GM12878 (cell line): Measurements from ENCODE around the gene NFATC2. TPM values are rescaled to one million over a fixed set of nuclear protein-coding genes. Genes with fewer than 3 reads are reported as not detected.

Experiments used
- ATAC-seq: fragments of 200-7000 bp; cut with Tn5 transposase; 3 replicates; pipeline ENCODE4 v1.9.1; 2020; ENCODE audit warnings: mild to moderate bottlenecking, moderate library complexity
- BruUV-seq: library from RNA; stranded (reverse); fragments of 400-500 nt; replicated peaks from 2 replicates; lab custom pipeline; 2021; lab: Mats Ljungman, UMichigan
- CTCF ChIA-PET: fragments of 300-600 bp; sonication (Branson Sonifier 250); formaldehyde crosslinking; extraction: SDS; loops from one replicate; lab custom pipeline; 2021; ENCODE audit warnings: inconsistent platforms; lab: Yijun Ruan, JAX
- POLR2A ChIA-PET: fragments of 350-600 bp; formaldehyde crosslinking; extraction: SDS; loops from one replicate; lab custom pipeline; 2021; ENCODE audit warnings: inconsistent platforms; lab: Charles Lee
- RAD21 ChIA-PET: fragments of 300-600 bp; sonication (Branson Sonifier 250); formaldehyde crosslinking; loops from one replicate; lab custom pipeline; 2023; ENCODE audit warnings: antibody characterized with exemption; ENCODE audit not compliant: unreplicated experiment; lab: Charles Lee
- SMC1A ChIA-PET: fragments of 300-600 bp; sonication (Branson Sonifier 250); formaldehyde crosslinking; loops from one replicate; lab custom pipeline; 2023; ENCODE audit not compliant: unreplicated experiment, uncharacterized antibody; lab: Charles Lee
- DNase-seq: peaks from one replicate; pipeline ENCODE4 v3.0.0-alpha.2; 2011; ENCODE audit warnings: low read depth, low spot score
- FAIRE-seq: peaks from 3 replicates; lab custom pipeline; 2011; peaks lifted over from hg19 to GRCh38; lab: Jason Lieb, UNC
- H2AFZ ChIP-seq: 2 replicates; pipeline ENCODE4 v1.6.0; 2011; ENCODE audit warnings: low read depth, low read length, control low read depth; ENCODE audit not compliant: control insufficient read depth
- H3K27ac ChIP-seq: 2 replicates; pipeline ENCODE4 v1.5.1; 2011; ENCODE audit warnings: control low read depth; ENCODE audit not compliant: control insufficient read depth, insufficient read depth
- H3K27me3 ChIP-seq, 2 experiments: replicated peaks in 1 of 2; 2 replicates each; pipeline versions ENCODE4 v1.6.0 to v1.6.1; 2011; ENCODE audit warnings: low read length in 1 of 2; ENCODE audit not compliant: control insufficient read depth in 2 of 2, insufficient read depth in 2 of 2
- H3K36me3 ChIP-seq, 2 experiments: 2 replicates each; pipeline ENCODE4 v1.5.1; 2011; ENCODE audit warnings: low read length in 1 of 2; ENCODE audit not compliant: control insufficient read depth in 2 of 2, insufficient read depth in 2 of 2
- H3K4me1 ChIP-seq: 2 replicates; pipeline ENCODE4 v1.6.1; 2011; ENCODE audit warnings: mild to moderate bottlenecking, low read length, moderate library complexity, mixed read lengths; ENCODE audit not compliant: control insufficient read depth, insufficient read depth
- H3K4me2 ChIP-seq: 2 replicates; pipeline ENCODE4 v1.6.0; 2011; ENCODE audit warnings: control low read depth; ENCODE audit not compliant: control insufficient read depth, insufficient read depth
- H3K4me3 ChIP-seq: fragments of 200-600 bp; sonication (generic); 2 replicates; pipeline ENCODE4 v1.5.1; 2016
- H3K79me2 ChIP-seq: 2 replicates; pipeline ENCODE4 v1.6.0; 2011; ENCODE audit warnings: low read length; ENCODE audit not compliant: control insufficient read depth, insufficient read depth
- H3K9ac ChIP-seq: 2 replicates; pipeline ENCODE4 v1.8.0; 2011; ENCODE audit warnings: low read length, control low read depth, mixed read lengths; ENCODE audit not compliant: control insufficient read depth, insufficient read depth
- H3K9me3 ChIP-seq: replicated peaks from 3 replicates; pipeline ENCODE4 v1.5.1; 2011; ENCODE audit warnings: mild to moderate bottlenecking, low read length; ENCODE audit not compliant: control insufficient read depth, insufficient read depth
- H4K20me1 ChIP-seq: 2 replicates; pipeline ENCODE4 v1.6.0; 2011; ENCODE audit not compliant: control insufficient read depth, insufficient read depth
- ETV6 ChIP-seq, 2 experiments: fragments of 450-650 bp in 1 of 2; IDR thresholded peaks in 1 of 2; conservative IDR thresholded peaks in 1 of 2; 2 replicates each; pipeline ENCODE4 v1.6.1; 2014; ENCODE audit warnings: antibody characterized with exemption in 1 of 2, borderline replicate concordance in 1 of 2, low read depth in 1 of 2, mild to moderate bottlenecking in 1 of 2, moderate library complexity in 1 of 2
- HDAC6 ChIP-seq: fragments of 200-600 bp; sonication (generic); IDR thresholded peaks from one replicate; pipeline ENCODE4 v1.8.0; 2017; ENCODE audit warnings: antibody characterized with exemption; ENCODE audit not compliant: unreplicated experiment
- JUNB ChIP-seq: IDR thresholded peaks from 2 replicates; pipeline ENCODE4 v1.6.1; 2016; ENCODE audit warnings: antibody characterized with exemption, mild to moderate bottlenecking
- JUND ChIP-seq: IDR thresholded peaks from 2 replicates; pipeline ENCODE4 v1.6.1; 2012; ENCODE audit warnings: low read depth, mild to moderate bottlenecking, low read length, improper control_type of control experiment, moderate library complexity
- LARP7 ChIP-seq: fragments of 450-650 bp; IDR thresholded peaks from 2 replicates; pipeline ENCODE4 v1.6.1; 2017; ENCODE audit warnings: mild to moderate bottlenecking
- PML ChIP-seq: IDR thresholded peaks from 2 replicates; pipeline ENCODE4 v1.6.1; 2012; ENCODE audit warnings: low read length, inconsistent platforms
- SRF ChIP-seq, 2 experiments: IDR thresholded peaks; 2 replicates each; pipeline ENCODE4 v1.6.1; 2011; ENCODE audit warnings: low read depth in 2 of 2, low read length in 2 of 2, mild to moderate bottlenecking in 1 of 2, moderate library complexity in 1 of 2
- WGBS: methylation state at CpG from one replicate; pipeline ENCODE4 v1.1.6; 2016; ENCODE audit warnings: low lambda C conversion rate; ENCODE audit not compliant: insufficient replicate concordance, insufficient coverage; ENCODE audit errors: missing lambda C conversion rate; 5-methylcytosine and 5-hydroxymethylcytosine counted together
- in situ Hi-C: fragments of 300-500 bp; cut with MboI; formaldehyde crosslinking; loops from 9 replicates; pipeline ENCODE4 v1.14.3; 2018; ENCODE audit warnings: mixed read lengths
- intact Hi-C: fragments of 100-400 bp; cut with micrococcal nuclease; formaldehyde crosslinking; loops from one replicate; pipeline ENCODE4 v1.14.2; 2022; ENCODE audit not compliant: unreplicated experiment
- polyA plus RNA-seq, 11 experiments: library from polyadenylated mRNA; depleted of rRNA in 4 of 11; unstranded in 6 of 11; stranded (reverse) in 5 of 11; fragments of >200 nt; fragmentation: Nextera tagmentation in 4 of 11; fragmentation: Illumina TruSeq in 1 of 11; extraction: Ambion mirVana in 4 of 11; extraction: Trizol in 1 of 11; gene quantifications; 1 replicate in 1 of 11; 2 replicates in 10 of 11; pipeline versions ENCODE4 v1.2.1 to v1.2.3, GENCODE V29; 2011 to 2016; ENCODE audit warnings: inconsistent platforms in 2 of 11, missing spikeins in 2 of 11, low read depth in 1 of 11
- total RNA-seq, 4 experiments: library from RNA; depleted of rRNA in 3 of 4; stranded (reverse); fragments of >200 nt in 3 of 4; fragmentation: Illumina TruSeq in 1 of 4; extraction: Trizol in 1 of 4; gene quantifications; 2 replicates each; pipeline versions ENCODE4 v1.2.1 to v1.2.3, GENCODE V29; 2013 to 2021
- TF ChIP-seq, protein P1 (sequence below): fragments of 150-350 bp; IDR thresholded peaks from 2 replicates; pipeline ENCODE4 v1.6.1; 2014; ENCODE audit warnings: mild to moderate bottlenecking, low read depth, low read length
- TF ChIP-seq, protein P2 (sequence below): IDR thresholded peaks from 2 replicates; pipeline ENCODE4 v1.6.1; 2012; ENCODE audit warnings: low read depth, low read length, improper control_type of control experiment
- TF ChIP-seq, protein P3 (sequence below): fragments of 450-650 bp; IDR thresholded peaks from 2 replicates; pipeline ENCODE4 v1.6.1; 2017; ENCODE audit warnings: mild to moderate bottlenecking, low read depth, inconsistent platforms; ENCODE audit not compliant: poor library complexity, severe bottlenecking

Gene NFATC2
- total and polyA plus RNA-seq, 10 of the 15 experiments (the other 5 are each of a cell fraction or from before 2014, with no cell fraction given), result 3.3 to 20.0 (median 7.3) TPM

DNA sequence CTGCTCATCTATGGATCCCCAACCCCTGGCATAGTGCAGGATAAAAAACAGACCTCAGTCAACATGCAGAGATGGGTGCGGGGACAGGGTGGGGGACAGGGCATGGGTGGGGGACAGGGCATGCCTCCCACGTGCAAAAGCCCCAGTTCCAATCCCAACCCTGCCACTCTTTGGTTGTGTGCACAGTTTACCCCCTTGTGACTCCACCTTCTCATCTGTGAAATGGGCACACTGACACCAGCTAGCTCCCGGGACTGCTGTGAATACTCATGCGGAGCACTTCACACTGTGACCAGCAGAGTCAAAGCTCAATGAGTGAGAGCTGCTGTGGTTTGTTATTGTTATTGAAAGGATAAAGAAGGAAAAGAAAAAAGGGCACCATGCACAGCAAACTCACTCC, 69.3 kb downstream of the NFATC2 start:
- no TSS peak for BruUV-seq
- H3K36me3 ChIP-seq, result peaks cover 14% of the 10 kb centered on the region in 2 experiments

DNA sequence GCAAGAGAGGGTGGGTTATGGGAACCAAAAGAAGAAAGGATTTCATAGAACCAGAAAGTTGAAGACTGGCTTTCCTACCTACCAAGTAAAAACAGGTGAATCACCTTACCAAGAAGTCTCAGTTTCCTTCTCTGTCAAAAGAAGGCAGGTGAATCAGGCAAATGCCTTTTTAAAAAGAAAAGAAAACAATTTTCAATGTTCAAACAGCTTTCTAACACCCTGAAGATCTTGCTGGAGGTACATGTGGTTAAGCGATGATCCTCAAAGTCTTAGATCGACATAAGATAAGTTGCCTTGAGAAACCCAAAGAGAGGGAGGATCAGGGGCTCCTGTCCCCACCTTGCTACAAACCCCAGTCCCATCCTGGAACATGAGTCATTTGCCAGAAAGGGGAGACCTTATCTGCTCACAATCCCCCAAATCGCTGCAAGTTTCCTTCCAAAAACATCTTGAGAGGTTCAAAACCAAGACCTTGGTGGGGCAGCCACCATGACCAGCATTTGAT, 71.6 kb downstream of the NFATC2 start:
- H4K20me1 ChIP-seq, result no peaks in the 10 kb centered on the region
- ATAC-seq, result no peak
- SMC1A ChIA-PET, result interaction anchor here (1.2 kb wide), 1 partner anchor 54 kb away, joined by 3 read pairs; no protein-coding TSS in a partner anchor
- H3K27ac ChIP-seq, result no peak overlapping the region
- no peaks in the 10 kb centered on the region for H3K79me2 ChIP-seq
- DNase-seq, result no peak
- FAIRE-seq, result no peak
- POLR2A ChIA-PET, result no interaction called here
- H3K9me3 ChIP-seq, result no peaks in the 10 kb centered on the region
- intact Hi-C loops, result no loop called here
- H3K4me1 ChIP-seq, result no peaks in the 10 kb centered on the region
- no peak overlapping the region for H2AFZ ChIP-seq
- H3K4me3 ChIP-seq, result no peak overlapping the region
- RAD21 ChIA-PET, result no interaction called here
- H3K27me3 ChIP-seq, result no peaks in the 10 kb centered on the region
- CTCF ChIA-PET, result no interaction called here
- in situ Hi-C loops, result no loop called here
- 85% methylated on average over 3 of the region's 3 CpGs for WGBS
- no TSS peak for BruUV-seq
- H3K4me2 ChIP-seq, result no peak overlapping the region
- no peak overlapping the region for H3K9ac ChIP-seq
- H3K36me3 ChIP-seq, result peaks cover 14 to 16% of the 10 kb centered on the region in 2 experiments
- TF ChIP-seq, protein P1, sequence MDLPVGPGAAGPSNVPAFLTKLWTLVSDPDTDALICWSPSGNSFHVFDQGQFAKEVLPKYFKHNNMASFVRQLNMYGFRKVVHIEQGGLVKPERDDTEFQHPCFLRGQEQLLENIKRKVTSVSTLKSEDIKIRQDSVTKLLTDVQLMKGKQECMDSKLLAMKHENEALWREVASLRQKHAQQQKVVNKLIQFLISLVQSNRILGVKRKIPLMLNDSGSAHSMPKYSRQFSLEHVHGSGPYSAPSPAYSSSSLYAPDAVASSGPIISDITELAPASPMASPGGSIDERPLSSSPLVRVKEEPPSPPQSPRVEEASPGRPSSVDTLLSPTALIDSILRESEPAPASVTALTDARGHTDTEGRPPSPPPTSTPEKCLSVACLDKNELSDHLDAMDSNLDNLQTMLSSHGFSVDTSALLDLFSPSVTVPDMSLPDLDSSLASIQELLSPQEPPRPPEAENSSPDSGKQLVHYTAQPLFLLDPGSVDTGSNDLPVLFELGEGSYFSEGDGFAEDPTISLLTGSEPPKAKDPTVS, result no peak
- TF ChIP-seq JUND, result no peak
- TF ChIP-seq ETV6 (conservative IDR thresholded peaks at IDR 0.05 in 1 of 2, IDR thresholded peaks at IDR 0.05 in 1 of 2; ENCODE audit: borderline replicate concordance in 1 of 2, low read depth in 1 of 2), result no peak
- TF ChIP-seq, protein P2, sequence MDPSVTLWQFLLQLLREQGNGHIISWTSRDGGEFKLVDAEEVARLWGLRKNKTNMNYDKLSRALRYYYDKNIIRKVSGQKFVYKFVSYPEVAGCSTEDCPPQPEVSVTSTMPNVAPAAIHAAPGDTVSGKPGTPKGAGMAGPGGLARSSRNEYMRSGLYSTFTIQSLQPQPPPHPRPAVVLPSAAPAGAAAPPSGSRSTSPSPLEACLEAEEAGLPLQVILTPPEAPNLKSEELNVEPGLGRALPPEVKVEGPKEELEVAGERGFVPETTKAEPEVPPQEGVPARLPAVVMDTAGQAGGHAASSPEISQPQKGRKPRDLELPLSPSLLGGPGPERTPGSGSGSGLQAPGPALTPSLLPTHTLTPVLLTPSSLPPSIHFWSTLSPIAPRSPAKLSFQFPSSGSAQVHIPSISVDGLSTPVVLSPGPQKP, result no peak
- no peak for TF ChIP-seq JUNB
- TF ChIP-seq LARP7, result no peak

More for the DNA sequence above, 69.3 kb downstream of the NFATC2 start:
- ATAC-seq (no peak), DNase-seq (no peak), FAIRE-seq (no peak)
- no peaks in the 10 kb centered on the region; the same call in 1 of the 2 replicates for H3K79me2 ChIP-seq
- no peak overlapping the region for H3K27ac ChIP-seq
- intact Hi-C loops (no loop called here), in situ Hi-C loops (no loop called here)
- H3K4me2 ChIP-seq, result no peak overlapping the region
- H4K20me1 ChIP-seq, result no peaks in the 10 kb centered on the region
- H3K27me3 ChIP-seq, result no peaks in the 10 kb centered on the region
- TF ChIP-seq PML, result no peak
- TF ChIP-seq, protein P3, sequence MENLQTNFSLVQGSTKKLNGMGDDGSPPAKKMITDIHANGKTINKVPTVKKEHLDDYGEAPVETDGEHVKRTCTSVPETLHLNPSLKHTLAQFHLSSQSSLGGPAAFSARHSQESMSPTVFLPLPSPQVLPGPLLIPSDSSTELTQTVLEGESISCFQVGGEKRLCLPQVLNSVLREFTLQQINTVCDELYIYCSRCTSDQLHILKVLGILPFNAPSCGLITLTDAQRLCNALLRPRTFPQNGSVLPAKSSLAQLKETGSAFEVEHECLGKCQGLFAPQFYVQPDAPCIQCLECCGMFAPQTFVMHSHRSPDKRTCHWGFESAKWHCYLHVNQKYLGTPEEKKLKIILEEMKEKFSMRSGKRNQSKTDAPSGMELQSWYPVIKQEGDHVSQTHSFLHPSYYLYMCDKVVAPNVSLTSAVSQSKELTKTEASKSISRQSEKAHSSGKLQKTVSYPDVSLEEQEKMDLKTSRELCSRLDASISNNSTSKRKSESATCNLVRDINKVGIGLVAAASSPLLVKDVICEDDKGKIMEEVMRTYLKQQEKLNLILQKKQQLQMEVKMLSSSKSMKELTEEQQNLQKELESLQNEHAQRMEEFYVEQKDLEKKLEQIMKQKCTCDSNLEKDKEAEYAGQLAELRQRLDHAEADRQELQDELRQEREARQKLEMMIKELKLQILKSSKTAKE, result no peak
- TF ChIP-seq HDAC6, result no peak
- no peak for TF ChIP-seq SRF (IDR thresholded peaks at IDR 0.05; ENCODE audit: low read depth in 2 of 2, low read length in 2 of 2)
- TF ChIP-seq, all 136 proteins: peak for 0
- SMC1A ChIA-PET, result no interaction called here
- H3K4me1 ChIP-seq, result no peaks in the 10 kb centered on the region
- H3K9me3 ChIP-seq, result peaks cover 6% of the 10 kb centered on the region; the same call in 2 of the 3 replicates
- RAD21 ChIA-PET, result interaction anchor here (1.0 kb wide), 1 partner anchor 11 kb away, joined by 3 read pairs; no protein-coding TSS in a partner anchor
- H3K4me3 ChIP-seq, result no peak overlapping the region
- POLR2A ChIA-PET, result no interaction called here
- 84% methylated on average over 4 of the region's 4 CpGs for WGBS
- no peak overlapping the region for H3K9ac ChIP-seq
- CTCF ChIA-PET, result no interaction called here
- no peak overlapping the region for H2AFZ ChIP-seq
